GM12878 (cell line): Measurements from ENCODE around the gene KAT2B. TPM values are rescaled to one million over a fixed set of nuclear protein-coding genes. Genes with fewer than 3 reads are reported as not detected.

Source experiments
- ATAC-seq: fragments of 200-7000 bp; cut with Tn5 transposase; 3 replicates; pipeline ENCODE4 v1.9.1; 2020; ENCODE audit warnings: mild to moderate bottlenecking, moderate library complexity
- BruUV-seq: library from RNA; stranded (reverse); fragments of 400-500 nt; replicated peaks from 2 replicates; lab custom pipeline; 2021; lab: Mats Ljungman, UMichigan
- CTCF ChIA-PET: fragments of 300-600 bp; sonication (Branson Sonifier 250); formaldehyde crosslinking; extraction: SDS; loops from one replicate; lab custom pipeline; 2021; ENCODE audit warnings: inconsistent platforms; lab: Yijun Ruan, JAX
- POLR2A ChIA-PET: fragments of 350-600 bp; formaldehyde crosslinking; extraction: SDS; loops from one replicate; lab custom pipeline; 2021; ENCODE audit warnings: inconsistent platforms; lab: Charles Lee
- RAD21 ChIA-PET: fragments of 300-600 bp; sonication (Branson Sonifier 250); formaldehyde crosslinking; loops from one replicate; lab custom pipeline; 2023; ENCODE audit warnings: antibody characterized with exemption; ENCODE audit not compliant: unreplicated experiment; lab: Charles Lee
- SMC1A ChIA-PET: fragments of 300-600 bp; sonication (Branson Sonifier 250); formaldehyde crosslinking; loops from one replicate; lab custom pipeline; 2023; ENCODE audit not compliant: unreplicated experiment, uncharacterized antibody; lab: Charles Lee
- DNase-seq: peaks from one replicate; pipeline ENCODE4 v3.0.0-alpha.2; 2011; ENCODE audit warnings: low read depth, low spot score
- FAIRE-seq: peaks from 3 replicates; lab custom pipeline; 2011; peaks lifted over from hg19 to GRCh38; lab: Jason Lieb, UNC
- H2AFZ ChIP-seq: 2 replicates; pipeline ENCODE4 v1.6.0; 2011; ENCODE audit warnings: low read depth, low read length, control low read depth; ENCODE audit not compliant: control insufficient read depth
- H3K27ac ChIP-seq: 2 replicates; pipeline ENCODE4 v1.5.1; 2011; ENCODE audit warnings: control low read depth; ENCODE audit not compliant: control insufficient read depth, insufficient read depth
- H3K27me3 ChIP-seq, 2 experiments: replicated peaks in 1 of 2; 2 replicates each; pipeline versions ENCODE4 v1.6.0 to v1.6.1; 2011; ENCODE audit warnings: low read length in 1 of 2; ENCODE audit not compliant: control insufficient read depth in 2 of 2, insufficient read depth in 2 of 2
- H3K36me3 ChIP-seq, 2 experiments: 2 replicates each; pipeline ENCODE4 v1.5.1; 2011; ENCODE audit warnings: low read length in 1 of 2; ENCODE audit not compliant: control insufficient read depth in 2 of 2, insufficient read depth in 2 of 2
- H3K4me1 ChIP-seq: 2 replicates; pipeline ENCODE4 v1.6.1; 2011; ENCODE audit warnings: mild to moderate bottlenecking, low read length, moderate library complexity, mixed read lengths; ENCODE audit not compliant: control insufficient read depth, insufficient read depth
- H3K4me2 ChIP-seq: 2 replicates; pipeline ENCODE4 v1.6.0; 2011; ENCODE audit warnings: control low read depth; ENCODE audit not compliant: control insufficient read depth, insufficient read depth
- H3K4me3 ChIP-seq: fragments of 200-600 bp; sonication (generic); 2 replicates; pipeline ENCODE4 v1.5.1; 2016
- H3K79me2 ChIP-seq: 2 replicates; pipeline ENCODE4 v1.6.0; 2011; ENCODE audit warnings: low read length; ENCODE audit not compliant: control insufficient read depth, insufficient read depth
- H3K9ac ChIP-seq: 2 replicates; pipeline ENCODE4 v1.8.0; 2011; ENCODE audit warnings: low read length, control low read depth, mixed read lengths; ENCODE audit not compliant: control insufficient read depth, insufficient read depth
- H3K9me3 ChIP-seq: replicated peaks from 3 replicates; pipeline ENCODE4 v1.5.1; 2011; ENCODE audit warnings: mild to moderate bottlenecking, low read length; ENCODE audit not compliant: control insufficient read depth, insufficient read depth
- H4K20me1 ChIP-seq: 2 replicates; pipeline ENCODE4 v1.6.0; 2011; ENCODE audit not compliant: control insufficient read depth, insufficient read depth
- CBX5 ChIP-seq: sonication (generic); IDR thresholded peaks from 2 replicates; pipeline ENCODE4 v1.6.1; 2016; ENCODE audit warnings: low read depth, moderate library complexity, mild to moderate bottlenecking, inconsistent platforms
- CHD2 ChIP-seq: IDR thresholded peaks from 2 replicates; pipeline ENCODE4 v1.6.1; 2011; ENCODE audit warnings: low read depth, low read length, improper control_type of control experiment, borderline replicate concordance
- DPF2 ChIP-seq: fragments of 450-650 bp; IDR thresholded peaks from 2 replicates; pipeline ENCODE4 v1.6.1; 2017; ENCODE audit warnings: mild to moderate bottlenecking
- EGR1 ChIP-seq, 2 experiments: IDR thresholded peaks; 1 replicate in 1 of 2; 2 replicates in 1 of 2; pipeline ENCODE4 v1.6.1; 2011 to 2012; ENCODE audit warnings: low read depth in 2 of 2, low read length in 2 of 2, borderline replicate concordance in 1 of 2, mild to moderate bottlenecking in 1 of 2, moderate library complexity in 1 of 2
- FOS ChIP-seq: IDR thresholded peaks from 3 replicates; pipeline ENCODE4 v1.6.1; 2011; ENCODE audit warnings: borderline replicate concordance; ENCODE audit not compliant: insufficient read length; ENCODE audit errors: extremely low read depth
- FOXK2 ChIP-seq: fragments of 450-650 bp; IDR thresholded peaks from 2 replicates; pipeline ENCODE4 v1.6.1; 2017; ENCODE audit warnings: mild to moderate bottlenecking, moderate library complexity
- IKZF1 ChIP-seq: fragments of 450-650 bp; conservative IDR thresholded peaks from 2 replicates; pipeline ENCODE4 v1.6.1; 2017; ENCODE audit warnings: antibody characterized with exemption, mild to moderate bottlenecking
- MEF2A ChIP-seq: IDR thresholded peaks from 2 replicates; pipeline ENCODE4 v1.6.1; 2011; ENCODE audit warnings: low read depth, mild to moderate bottlenecking, low read length, moderate library complexity; ENCODE audit not compliant: insufficient read depth
- MXI1 ChIP-seq: fragments of 150-350 bp; IDR thresholded peaks from 2 replicates; pipeline ENCODE4 v1.6.1; 2011; ENCODE audit warnings: low read depth, mild to moderate bottlenecking, inconsistent platforms, low read length, improper control_type of control experiment
- NR2F1 ChIP-seq: fragments of 450-650 bp; conservative IDR thresholded peaks from 2 replicates; pipeline ENCODE4 v1.6.1; 2017; ENCODE audit warnings: mild to moderate bottlenecking
- PBX3 ChIP-seq: IDR thresholded peaks from 2 replicates; pipeline ENCODE4 v1.6.1; 2011; ENCODE audit warnings: mild to moderate bottlenecking, low read depth, low read length, moderate library complexity; ENCODE audit not compliant: insufficient replicate concordance
- PKNOX1 ChIP-seq: fragments of 450-650 bp; IDR thresholded peaks from 2 replicates; pipeline ENCODE4 v1.6.1; 2016; ENCODE audit warnings: mild to moderate bottlenecking
- RAD21 ChIP-seq: IDR thresholded peaks from 2 replicates; pipeline ENCODE4 v1.6.1; 2011; ENCODE audit warnings: mild to moderate bottlenecking, low read depth, low read length, moderate library complexity; ENCODE audit not compliant: insufficient read depth
- RAD51 ChIP-seq: fragments of 450-650 bp; IDR thresholded peaks from 2 replicates; pipeline ENCODE4 v1.6.1; 2016; ENCODE audit warnings: moderate library complexity, mild to moderate bottlenecking, inconsistent platforms
- RCOR1 ChIP-seq: conservative IDR thresholded peaks from 2 replicates; pipeline ENCODE4 v1.6.1; 2012; ENCODE audit warnings: low read depth, low read length, improper control_type of control experiment
- SMAD1 ChIP-seq: fragments of 450-650 bp; IDR thresholded peaks from 2 replicates; pipeline ENCODE4 v1.6.1; 2018; ENCODE audit warnings: mild to moderate bottlenecking, low read depth; ENCODE audit not compliant: partially characterized antibody
- TCF3 ChIP-seq: IDR thresholded peaks from 2 replicates; pipeline ENCODE4 v1.6.1; 2012; ENCODE audit warnings: low read depth, mild to moderate bottlenecking, low read length, borderline replicate concordance; ENCODE audit not compliant: insufficient read depth
- YBX1 ChIP-seq: fragments of 450-650 bp; IDR thresholded peaks from 2 replicates; pipeline ENCODE4 v1.6.1; 2016; ENCODE audit warnings: antibody characterized with exemption
- YY1 ChIP-seq: IDR thresholded peaks from 2 replicates; pipeline ENCODE4 v1.6.1; 2011; ENCODE audit warnings: low read depth, mild to moderate bottlenecking, low read length
- ZNF207 ChIP-seq: fragments of 450-650 bp; IDR thresholded peaks from 2 replicates; pipeline ENCODE4 v1.6.1; 2014; ENCODE audit warnings: antibody characterized with exemption, mild to moderate bottlenecking, borderline replicate concordance
- ZNF217 ChIP-seq: fragments of 450-650 bp; IDR thresholded peaks from 2 replicates; pipeline ENCODE4 v1.6.1; 2017; ENCODE audit warnings: antibody characterized with exemption, mild to moderate bottlenecking
- ZNF384 ChIP-seq: IDR thresholded peaks from 2 replicates; pipeline ENCODE4 v1.6.1; 2012; ENCODE audit warnings: low read depth, mild to moderate bottlenecking, low read length, improper control_type of control experiment, borderline replicate concordance
- WGBS: methylation state at CpG from one replicate; pipeline ENCODE4 v1.1.6; 2016; ENCODE audit warnings: low lambda C conversion rate; ENCODE audit not compliant: insufficient replicate concordance, insufficient coverage; ENCODE audit errors: missing lambda C conversion rate; 5-methylcytosine and 5-hydroxymethylcytosine counted together
- in situ Hi-C: fragments of 300-500 bp; cut with MboI; formaldehyde crosslinking; loops from 9 replicates; pipeline ENCODE4 v1.14.3; 2018; ENCODE audit warnings: mixed read lengths
- intact Hi-C: fragments of 100-400 bp; cut with micrococcal nuclease; formaldehyde crosslinking; loops from one replicate; pipeline ENCODE4 v1.14.2; 2022; ENCODE audit not compliant: unreplicated experiment
- polyA plus RNA-seq, 11 experiments: library from polyadenylated mRNA; depleted of rRNA in 4 of 11; unstranded in 6 of 11; stranded (reverse) in 5 of 11; fragments of >200 nt; fragmentation: Nextera tagmentation in 4 of 11; fragmentation: Illumina TruSeq in 1 of 11; extraction: Ambion mirVana in 4 of 11; extraction: Trizol in 1 of 11; gene quantifications; 1 replicate in 1 of 11; 2 replicates in 10 of 11; pipeline versions ENCODE4 v1.2.1 to v1.2.3, GENCODE V29; 2011 to 2016; ENCODE audit warnings: inconsistent platforms in 2 of 11, missing spikeins in 2 of 11, low read depth in 1 of 11
- total RNA-seq, 4 experiments: library from RNA; depleted of rRNA in 3 of 4; stranded (reverse); fragments of >200 nt in 3 of 4; fragmentation: Illumina TruSeq in 1 of 4; extraction: Trizol in 1 of 4; gene quantifications; 2 replicates each; pipeline versions ENCODE4 v1.2.1 to v1.2.3, GENCODE V29; 2013 to 2021

The KAT2B gene
- total and polyA plus RNA-seq, 10 of the 15 experiments (the other 5 are each of a cell fraction or from before 2014, with no cell fraction given): 2.9 to 15.2 (median 10.2) TPM

GRCh38 chr3:20041197-20041780 lies 1.0 kb downstream of the KAT2B start:
- RAD21 ChIA-PET: interaction anchor here (0.7 to 5.0 kb wide), 14 partner anchors 11 to 679 kb away, joined by 3 to 35 read pairs (median 6); partner anchors contain the start of gene SGO1
- DNase-seq: no peak
- H3K9ac ChIP-seq: peak overlapping the region; percentile 61
- H3K4me1 ChIP-seq: peaks cover 10% of the 10 kb centered on the region
- POLR2A ChIA-PET: interaction anchor here (0.6 to 6.0 kb wide), 14 partner anchors 10 to 168 kb away, joined by 3 to 48 read pairs (median 4); partner anchors contain the start of gene SGO1
- intact Hi-C loops (loop anchor here (2.0 to 5.0 kb wide), 2 partner anchors 86 to 154 kb away; no protein-coding TSS in a partner anchor), in situ Hi-C loops (loop anchor here (10.0 kb wide), 1 partner anchor 144 kb away; the partner anchor contains the start of gene SGO1)
- peak overlapping the region; percentile 62 for H3K27ac ChIP-seq
- H3K79me2 ChIP-seq: peaks cover 4% of the 10 kb centered on the region
- SMC1A ChIA-PET: interaction anchor here (0.6 to 3.7 kb wide), 12 partner anchors 10 to 145 kb away, joined by 3 to 14 read pairs (median 4); partner anchors contain the start of gene SGO1
- no TSS peak for BruUV-seq
- H3K27me3 ChIP-seq: no peaks in the 10 kb centered on the region
- H2AFZ ChIP-seq: peak overlapping the region; percentile 68
- no peaks in the 10 kb centered on the region for H3K36me3 ChIP-seq
- H3K4me2 ChIP-seq: peak overlapping the region; percentile 80
- H3K4me3 ChIP-seq: peak overlapping the region; percentile 72
- ATAC-seq: peak; percentile 73
- no peaks in the 10 kb centered on the region for H4K20me1 ChIP-seq
- 2% methylated on average over 28 of the region's 28 CpGs for WGBS
- CTCF ChIA-PET: interaction anchor here (0.6 to 2.1 kb wide), 7 partner anchors 43 to 175 kb away, joined by 3 to 5 read pairs (median 4); no protein-coding TSS in a partner anchor
- no peak for FAIRE-seq
- H3K9me3 ChIP-seq: no peaks in the 10 kb centered on the region
- TF ChIP-seq IKZF1: 0 out of 2 replicates have a peak, but pooled peaks have one; percentile 51
- peak; percentile 57; the same call in 1 of the 2 replicates for TF ChIP-seq CHD2
- no peak; the same call in 1 of the 2 replicates for TF ChIP-seq FOXK2
- TF ChIP-seq MEF2A: no peak
- no peak for TF ChIP-seq RCOR1
- peak; percentile 91 for TF ChIP-seq PKNOX1
- no peak for TF ChIP-seq RAD51
- peak; percentile 52; the same call in 1 of the 2 replicates for TF ChIP-seq MXI1
- TF ChIP-seq PBX3: peak; percentile 82
- TF ChIP-seq ZNF207: no peak
- 0 out of 2 replicates have a peak, but pooled peaks have one; percentile 24 for TF ChIP-seq DPF2
- TF ChIP-seq SMAD1: no peak
- TF ChIP-seq CBX5: no peak; the same call in 1 of the 2 replicates
- TF ChIP-seq ZNF384: no peak
- TF ChIP-seq NR2F1: 0 out of 2 replicates have a peak, but pooled peaks have one; percentile 31
- 0 out of 2 replicates have a peak, but pooled peaks have one; percentile 0 for TF ChIP-seq ZNF217
- 0 out of 2 replicates have a peak, but pooled peaks have one; percentile 40 for TF ChIP-seq TCF3
- TF ChIP-seq YY1: no peak
- no peak for TF ChIP-seq YBX1
- 0 out of 2 replicates have a peak, but pooled peaks have one; percentile 4 for TF ChIP-seq RAD21
- peak in 1 of 2 experiments; percentile 12; a peak in 1 of 3 replicates for TF ChIP-seq EGR1 (IDR thresholded peaks at IDR 0.05; ENCODE audit: borderline replicate concordance in 1 of 2, low read depth in 2 of 2, low read length in 2 of 2)
- TF ChIP-seq FOS: no peak
